GM12878 (cell line): ENCODE measurements around the gene ZNF644.

Experiments
- CTCF ChIP-seq, 3 experiments: IDR thresholded peaks in 2 of 3; conservative IDR thresholded peaks in 1 of 3; 2 replicates each; pipeline ENCODE4 v1.5.1; 2011; ENCODE audit warnings: low read depth in 3 of 3, low read length in 3 of 3, mild to moderate bottlenecking in 3 of 3, control low read depth in 2 of 3, moderate library complexity in 2 of 3, inconsistent platforms in 1 of 3, mixed read lengths in 1 of 3; ENCODE audit not compliant: control insufficient read depth in 2 of 3, insufficient read depth in 1 of 3; ENCODE audit errors: extremely low read depth in 1 of 3
- FOXM1 ChIP-seq: IDR thresholded peaks from 2 replicates; pipeline ENCODE4 v1.6.1; 2012; ENCODE audit warnings: low read depth, mild to moderate bottlenecking, inconsistent platforms, low read length, moderate library complexity
- KAT2A ChIP-seq: conservative IDR thresholded peaks from 2 replicates; pipeline ENCODE4 v1.6.1; 2011; ENCODE audit warnings: low read depth, low read length; ENCODE audit not compliant: control insufficient read depth
- MTA2 ChIP-seq: fragments of 450-650 bp; IDR thresholded peaks from 2 replicates; pipeline ENCODE4 v1.6.1; 2016; ENCODE audit warnings: low read depth, mild to moderate bottlenecking, moderate library complexity
- STAT3 ChIP-seq: IDR thresholded peaks from 2 replicates; pipeline ENCODE4 v1.6.1; 2011; ENCODE audit warnings: low read depth, low read length, improper control_type of control experiment
- USF1 ChIP-seq: IDR thresholded peaks from 2 replicates; pipeline ENCODE4 v1.6.1; 2011; ENCODE audit warnings: borderline replicate concordance, low read depth, mild to moderate bottlenecking, moderate library complexity, mixed read lengths, low read length; ENCODE audit not compliant: insufficient read depth; ENCODE audit errors: extremely low read length
- ZNF274 ChIP-seq: IDR thresholded peaks from one replicate; pipeline ENCODE4 v1.8.0; 2011; ENCODE audit not compliant: insufficient read length, insufficient read depth

- TF ChIP-seq ZNF274 (no peak), MTA2 (no peak), USF1 (no peak), STAT3 (no peak), KAT2A (no peak), CTCF (IDR thresholded peaks at IDR 0.05 in 2 of 3, conservative IDR thresholded peaks at IDR 0.05 in 1 of 3; ENCODE audit: control insufficient read depth in 2 of 3, extremely low read depth in 1 of 3, insufficient read depth in 1 of 3, low read depth in 3 of 3, low read length in 3 of 3) (no peak), FOXM1 (no peak)
These were observed 142.6 kb downstream of the ZNF644 start for GRCh38 chr1:90879281-90879680.
